ENCODE data around the gene CMTM4. TPM values are rescaled to one million over a fixed set of nuclear protein-coding genes. Genes with fewer than 3 reads are reported as not detected.
"Not testable (repeated sequence)": the region's sequence is repeated elsewhere in the genome, so short reads cannot be mapped to it uniquely, and the experiment has no call there.

CMTM4 gene
- total RNA-seq, 4 donors from 2014 or later: 6.1 to 41.5 (median 15.1) TPM

GRCh38 chr16:66596986-66597848 lies 99.3 kb downstream of the CMTM4 start:
- Histone ChIP-seq H3K9me3 (no peaks in the 10 kb centered on the region), H3K36me3 (no peaks in the 10 kb centered on the region), H3K4me1 (no peaks in the 10 kb centered on the region), H3K4me3 (no peak overlapping the region), H3K27me3 (no peaks in the 10 kb centered on the region), H3K27ac (no peak overlapping the region)
- DNase-seq: no peak
- intact Hi-C loops (cut with DNase I; ENCODE audit: low total_unique reads): no loop called here
- TF ChIP-seq CTCF (IDR thresholded peaks at IDR 0.05): no peak
- no peak for TF ChIP-seq POLR2A (IDR thresholded peaks at IDR 0.05)

DNA sequence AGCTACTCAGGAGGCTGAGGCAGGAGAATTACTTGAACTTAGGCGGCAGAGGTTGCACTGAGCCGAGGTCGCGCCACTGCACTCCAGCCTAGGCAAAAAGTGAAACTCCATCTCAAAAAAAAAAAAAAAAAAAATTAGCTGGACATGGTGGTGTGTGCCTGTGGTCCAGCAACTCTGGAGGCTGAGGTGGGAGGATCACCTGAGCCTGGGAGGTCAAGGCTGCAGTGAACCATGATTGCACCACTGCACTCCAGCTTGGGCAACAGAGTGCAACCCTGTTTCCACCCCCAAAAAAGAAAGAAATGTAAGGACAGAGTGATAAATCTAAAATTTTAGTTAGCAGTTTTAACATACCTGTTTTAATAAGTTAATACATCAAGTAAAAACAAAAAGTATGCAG lies 100.0 kb downstream of the CMTM4 start:
- H3K4me3 ChIP-seq; H3K4me1 ChIP-seq; DNase-seq; H3K27me3 ChIP-seq; H3K9me3 ChIP-seq; H3K36me3 ChIP-seq; intact Hi-C loops (cut with DNase I; ENCODE audit: low total_unique reads); H3K27ac ChIP-seq: not testable (repeated sequence)

DNA sequence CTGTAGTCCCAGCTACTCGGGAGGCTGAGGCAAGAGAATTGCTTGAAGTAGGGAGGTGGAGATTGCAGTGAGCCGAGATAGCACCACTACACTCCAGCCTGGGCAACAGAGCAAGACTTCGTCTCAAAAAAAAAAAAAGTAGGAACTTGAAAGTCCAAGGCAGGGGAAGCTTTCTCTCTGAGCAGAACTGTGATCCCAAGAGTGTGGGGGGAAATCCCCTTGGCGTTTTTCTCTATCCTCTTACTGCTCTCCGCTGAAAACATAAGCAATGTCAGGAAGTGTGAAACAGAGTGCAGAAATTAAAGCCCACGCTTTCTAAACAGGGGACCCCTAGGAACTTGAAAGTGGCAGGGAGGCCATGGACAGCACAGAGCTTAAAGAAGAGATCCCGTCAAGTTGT lies 101.8 kb downstream of the CMTM4 start:
- no peaks in the 10 kb centered on the region for H3K9me3 ChIP-seq
- no peaks in the 10 kb centered on the region for H3K4me1 ChIP-seq
- no peak overlapping the region for H3K4me3 ChIP-seq
- intact Hi-C loops (cut with DNase I; ENCODE audit: low total_unique reads): no loop called here
- H3K27ac ChIP-seq: no peak overlapping the region
- no peaks in the 10 kb centered on the region for H3K27me3 ChIP-seq
- H3K36me3 ChIP-seq: no peaks in the 10 kb centered on the region
- no peak for TF ChIP-seq CTCF (IDR thresholded peaks at IDR 0.05)
- TF ChIP-seq POLR2A (IDR thresholded peaks at IDR 0.05): no peak
- DNase-seq: no peak

DNA sequence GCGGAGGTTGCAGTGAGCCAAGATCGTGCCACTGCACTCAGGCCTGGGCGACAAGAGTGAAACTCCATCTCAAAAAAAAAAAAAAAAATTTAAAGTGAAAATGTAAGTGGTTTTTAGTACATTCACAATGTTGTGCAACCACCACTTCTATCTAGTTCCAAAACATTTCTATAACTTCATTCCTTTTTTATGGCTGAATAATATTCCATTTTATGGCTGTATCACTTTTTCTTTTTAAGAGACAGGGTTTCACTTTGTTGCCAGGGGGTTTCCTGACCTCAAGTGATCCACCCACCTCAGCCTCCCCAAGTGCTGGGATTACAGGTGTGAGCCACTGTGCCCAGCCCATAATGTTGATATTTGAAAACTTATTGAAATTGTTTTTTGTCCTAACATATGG lies 103.7 kb downstream of the CMTM4 start:
- TF ChIP-seq CTCF (IDR thresholded peaks at IDR 0.05): no peak
- TF ChIP-seq POLR2A (IDR thresholded peaks at IDR 0.05): no peak
- intact Hi-C loops (cut with DNase I; ENCODE audit: low total_unique reads): no loop called here
- no peaks in the 10 kb centered on the region for H3K36me3 ChIP-seq
- H3K27me3 ChIP-seq: no peaks in the 10 kb centered on the region
- no peaks in the 10 kb centered on the region for H3K4me1 ChIP-seq
- no peaks in the 10 kb centered on the region for H3K9me3 ChIP-seq
- H3K27ac ChIP-seq: no peak overlapping the region
- no peak overlapping the region for H3K4me3 ChIP-seq
- DNase-seq: no peak

- Histone ChIP-seq H3K27me3 (no peaks in the 10 kb centered on the region), H3K4me1 (no peaks in the 10 kb centered on the region), H3K9me3 (no peaks in the 10 kb centered on the region), H3K27ac (no peak overlapping the region), H3K4me3 (no peak overlapping the region), H3K36me3 (no peaks in the 10 kb centered on the region)
- no peak for DNase-seq
- intact Hi-C loops (cut with DNase I; ENCODE audit: low total_unique reads): no loop called here
- no peak for TF ChIP-seq POLR2A (IDR thresholded peaks at IDR 0.05)
- TF ChIP-seq CTCF (IDR thresholded peaks at IDR 0.05): no peak
Observed at GRCh38 chr16:66592241-66592640, 104.3 kb downstream of the CMTM4 start.

All from uterus (tissue), 4 donors.